GM23248 (cell line): ENCODE data around the gene SCN9A.

Experiments
- EZH2 ChIP-seq: fragments of 200-600 bp; sonication (generic); IDR thresholded peaks from 2 replicates; pipeline ENCODE4 v1.6.1; 2018; ENCODE audit warnings: antibody characterized with exemption, mild to moderate bottlenecking; ENCODE audit not compliant: insufficient read depth, poor library complexity, severe bottlenecking
- EZH2phosphoT487 ChIP-seq: fragments of 200-600 bp; sonication (generic); IDR thresholded peaks from 2 replicates; pipeline ENCODE4 v1.6.1; 2018; ENCODE audit warnings: antibody characterized with exemption, moderate library complexity, mild to moderate bottlenecking, low read depth; ENCODE audit not compliant: insufficient read depth

- TF ChIP-seq EZH2: no peak
- no peak for TF ChIP-seq EZH2phosphoT487
These were observed 1.8 kb downstream of the SCN9A start for GRCh38 chr2:166373951-166374350.
